GM23338 (cell line): ENCODE data around the gene DPT.

ENCODE experiments used
- CREB1 ChIP-seq: fragments of 250-450 bp; sonication (Bioruptor Pico); IDR thresholded peaks from 2 replicates; pipeline ENCODE4 v1.5.0; 2020; ENCODE audit warnings: low read depth, mild to moderate bottlenecking, moderate library complexity
- EZH2 ChIP-seq: fragments of 200-600 bp; sonication (generic); IDR thresholded peaks from one replicate; pipeline ENCODE4 v1.8.0; 2017; ENCODE audit warnings: antibody characterized with exemption, mild to moderate bottlenecking, low read depth; ENCODE audit not compliant: unreplicated experiment
- EZH2phosphoT487 ChIP-seq: fragments of 200-600 bp; sonication (generic); IDR thresholded peaks from one replicate; pipeline ENCODE4 v1.8.1; 2018; ENCODE audit warnings: antibody characterized with exemption; ENCODE audit not compliant: unreplicated experiment
- POLR2AphosphoS5 ChIP-seq: IDR thresholded peaks from 2 replicates; pipeline ENCODE4 v1.6.1; 2016; ENCODE audit warnings: antibody characterized with exemption, low read depth
- STAT1 ChIP-seq: IDR thresholded peaks from one replicate; pipeline ENCODE4 v1.6.1; 2016; ENCODE audit warnings: antibody characterized with exemption; ENCODE audit not compliant: unreplicated experiment
- TF ChIP-seq, protein P1 (sequence below), 2 experiments: fragments of 200-600 bp in 1 of 2; sonication (generic) in 1 of 2; conservative IDR thresholded peaks; 2 replicates each; pipeline versions ENCODE4 v1.5.1 to v1.6.1; 2016 to 2017; ENCODE audit warnings: antibody characterized with exemption in 2 of 2, low read depth in 2 of 2, mild to moderate bottlenecking in 2 of 2, moderate library complexity in 1 of 2

DNA sequence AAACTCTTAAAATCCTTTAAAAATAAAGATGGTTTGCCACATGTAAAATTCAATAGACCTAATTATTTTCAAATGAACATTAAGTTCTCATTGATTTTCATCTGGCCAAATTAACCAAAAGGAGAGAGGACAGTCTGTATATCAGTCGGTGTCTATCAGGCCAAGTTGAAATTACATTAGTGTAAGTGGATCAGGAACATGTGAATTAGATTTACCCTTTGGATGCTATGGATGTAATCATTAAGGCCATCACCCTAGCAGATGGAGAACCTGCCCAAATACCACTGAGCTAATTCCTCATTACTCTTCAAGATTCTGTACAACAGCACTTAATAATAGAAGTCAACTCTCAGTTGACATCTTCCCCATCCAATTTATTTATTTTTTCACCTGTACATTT is 29.5 kb upstream of the DPT start:
- TF ChIP-seq, protein P1, sequence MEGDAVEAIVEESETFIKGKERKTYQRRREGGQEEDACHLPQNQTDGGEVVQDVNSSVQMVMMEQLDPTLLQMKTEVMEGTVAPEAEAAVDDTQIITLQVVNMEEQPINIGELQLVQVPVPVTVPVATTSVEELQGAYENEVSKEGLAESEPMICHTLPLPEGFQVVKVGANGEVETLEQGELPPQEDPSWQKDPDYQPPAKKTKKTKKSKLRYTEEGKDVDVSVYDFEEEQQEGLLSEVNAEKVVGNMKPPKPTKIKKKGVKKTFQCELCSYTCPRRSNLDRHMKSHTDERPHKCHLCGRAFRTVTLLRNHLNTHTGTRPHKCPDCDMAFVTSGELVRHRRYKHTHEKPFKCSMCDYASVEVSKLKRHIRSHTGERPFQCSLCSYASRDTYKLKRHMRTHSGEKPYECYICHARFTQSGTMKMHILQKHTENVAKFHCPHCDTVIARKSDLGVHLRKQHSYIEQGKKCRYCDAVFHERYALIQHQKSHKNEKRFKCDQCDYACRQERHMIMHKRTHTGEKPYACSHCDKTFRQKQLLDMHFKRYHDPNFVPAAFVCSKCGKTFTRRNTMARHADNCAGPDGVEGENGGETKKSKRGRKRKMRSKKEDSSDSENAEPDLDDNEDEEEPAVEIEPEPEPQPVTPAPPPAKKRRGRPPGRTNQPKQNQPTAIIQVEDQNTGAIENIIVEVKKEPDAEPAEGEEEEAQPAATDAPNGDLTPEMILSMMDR (conservative IDR thresholded peaks at IDR 0.05; ENCODE audit: low read depth in 2 of 2), result no peak
- TF ChIP-seq POLR2AphosphoS5 (no peak), EZH2phosphoT487 (no peak), CREB1 (CRISPR knock-in tag) (no peak), EZH2 (no peak), STAT1 (no peak)
